Measurements from ENCODE around the gene LIM2. TPM values are rescaled to one million over a fixed set of nuclear protein-coding genes. Genes with fewer than 3 reads are reported as not detected.

LIM2 gene
- total and polyA plus RNA-seq, 2 of the 4 experiments (the other 2 are of a cell fraction), result not detected

- no peak overlapping the region for H3K4me2 ChIP-seq (ENCODE audit: low read depth, low read length)
- no peak overlapping the region for H2BK15ac ChIP-seq (ENCODE audit: low read depth, low read length)
- ChIA-PET CTCF (interaction anchor here (1.0 kb wide), 1 partner anchor 9 kb away, joined by 3 read pairs; no protein-coding TSS in a partner anchor), POLR2A (ENCODE audit: unreplicated experiment) (no interaction called here)
- TF ChIP-seq RFX5 (IDR thresholded peaks at IDR 0.05; ENCODE audit: low read depth, low read length) (no peak), ELK1 (IDR thresholded peaks at IDR 0.05; ENCODE audit: borderline replicate concordance, low read depth, low read length) (no peak)
- in situ Hi-C loops (cut with MboI; ENCODE audit: low sequenced_read_pairs) (no loop called here), dilution Hi-C loops (cut with HindIII; ENCODE audit: low sequenced_read_pairs, unreplicated experiment) (no loop called here), intact Hi-C loops (cut with micrococcal nuclease) (no loop called here)
- no TSS peak for BruUV-seq (replicated peaks)
- no peak overlapping the region for H2BK5ac ChIP-seq (ENCODE audit: low read depth, low read length, poor library complexity, severe bottlenecking)
- whole genome bisulfite sequencing, 2 experiments (ENCODE audit: extremely low coverage in 2 of 2, insufficient read length in 1 of 2), result 69% methylated on average over 2 of the region's 4 CpGs; no CpG with 5 or more reads in 1 of the 2 experiments
- no peak overlapping the region for H3K27ac ChIP-seq (ENCODE audit: insufficient read depth, low read length)
- no peaks in the 10 kb centered on the region for H4K20me1 ChIP-seq (ENCODE audit: insufficient read depth, low read length)
- no peak overlapping the region for H4K8ac ChIP-seq (ENCODE audit: low read depth in 2 of 2, low read length in 2 of 2)
- no peak overlapping the region for H2AK5ac ChIP-seq (ENCODE audit: low read depth, low read length)
- H3K14ac ChIP-seq (replicated peaks; ENCODE audit: low read depth, low read length), result no peak overlapping the region
- no peak overlapping the region for H3K18ac ChIP-seq (ENCODE audit: low read depth, low read length)
- H2AFZ ChIP-seq (replicated peaks; ENCODE audit: low read length, poor library complexity), result no peak overlapping the region
- no peak for ATAC-seq (ENCODE audit: low read depth)
- no peak overlapping the region for H3K23ac ChIP-seq (ENCODE audit: low read depth, low read length)
- no peaks in the 10 kb centered on the region for H3K36me3 ChIP-seq (ENCODE audit: control insufficient read depth, insufficient read depth, low read length)
- peaks cover 2% of the 10 kb centered on the region; the same call in 1 of the 2 replicates for H3K27me3 ChIP-seq (ENCODE audit: control insufficient read depth, insufficient read depth, low read length)
- no peak overlapping the region for H2BK20ac ChIP-seq (ENCODE audit: low read depth, low read length)
- peaks cover 7% of the 10 kb centered on the region for H3K4me1 ChIP-seq (ENCODE audit: control insufficient read depth, insufficient read depth, low read length)
- H3K9ac ChIP-seq (ENCODE audit: low read depth, low read length), result no peak overlapping the region
- no peak overlapping the region for H3K56ac ChIP-seq (ENCODE audit: extremely low read depth, insufficient read depth, low read length)
- H3K4ac ChIP-seq (ENCODE audit: low read depth, low read length), result no peak overlapping the region
- no peaks in the 10 kb centered on the region for H3K9me3 ChIP-seq (ENCODE audit: control insufficient read depth, insufficient read depth, low read length)
- peaks cover 9% of the 10 kb centered on the region for H3K9me1 ChIP-seq (ENCODE audit: insufficient read depth, low read length)
- no peak overlapping the region for H4K5ac ChIP-seq (ENCODE audit: low read depth, low read length)
- peaks cover 7 to 24% of the 10 kb centered on the region in 2 experiments; a peak in 3 of 4 replicates for H3K79me1 ChIP-seq (ENCODE audit: low read depth in 1 of 2, low read length in 2 of 2)
- H4K91ac ChIP-seq (ENCODE audit: insufficient read depth, low read depth, low read length), result no peak overlapping the region
- H2AK9ac ChIP-seq (replicated peaks; ENCODE audit: low read depth, low read length, poor library complexity), result peak overlapping the region; percentile 28
- no peak overlapping the region for H2BK120ac ChIP-seq (ENCODE audit: low read depth, low read length)
- H3K4me3 ChIP-seq (ENCODE audit: insufficient read depth, low read depth, low read length), result no peak overlapping the region
- DNase-seq, result no peak
These were observed 17.5 kb downstream of the LIM2 start for GRCh38 chr19:51370230-51370629.

Data from IMR-90 (cell line).